ENCODE results near the gene BRWD1.
"Not testable (repeated sequence)": the region's sequence is repeated elsewhere in the genome, so short reads cannot be mapped to it uniquely, and the experiment has no call there.

The BRWD1 gene

DNA sequence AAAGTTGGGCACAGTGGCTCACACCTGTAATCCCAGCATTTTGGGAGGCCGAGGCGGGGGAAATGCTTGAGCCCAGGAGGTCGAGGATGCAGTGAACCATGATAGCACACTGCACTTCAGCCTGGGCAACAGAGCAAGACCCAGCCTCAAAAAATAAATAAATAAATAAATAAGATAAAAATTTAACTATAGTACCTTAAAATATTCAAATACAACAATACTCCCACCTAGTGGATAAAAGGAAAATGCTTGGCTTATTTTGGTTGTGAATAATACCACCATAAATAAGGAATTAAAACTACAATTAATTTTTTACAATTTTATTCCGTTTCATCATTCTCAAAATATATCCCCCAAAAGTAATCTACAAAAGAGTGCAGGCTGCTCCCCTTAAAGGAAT, 138.3 kb downstream of the BRWD1 start:
- DNase-seq (ENCODE audit: insufficient read length, low spot score): no peak
- TF ChIP-seq POU2F2 (IDR thresholded peaks at IDR 0.05; ENCODE audit: low read depth, low read length): no peak
- no peak for TF ChIP-seq PAX5 (IDR thresholded peaks at IDR 0.05; ENCODE audit: insufficient read depth, low read length, severe bottlenecking)
- no peak for TF ChIP-seq SPI1 (IDR thresholded peaks at IDR 0.05; ENCODE audit: low read depth, low read length)
- TF ChIP-seq POLR2AphosphoS5 (IDR thresholded peaks at IDR 0.05; ENCODE audit: low read depth, low read length): no peak
- no peak for TF ChIP-seq POLR2A (IDR thresholded peaks at IDR 0.05; ENCODE audit: low read depth, low read length)
- TF ChIP-seq TAF1 (IDR thresholded peaks at IDR 0.05; ENCODE audit: low read depth, low read length): no peak
- FAIRE-seq: no peak

DNA sequence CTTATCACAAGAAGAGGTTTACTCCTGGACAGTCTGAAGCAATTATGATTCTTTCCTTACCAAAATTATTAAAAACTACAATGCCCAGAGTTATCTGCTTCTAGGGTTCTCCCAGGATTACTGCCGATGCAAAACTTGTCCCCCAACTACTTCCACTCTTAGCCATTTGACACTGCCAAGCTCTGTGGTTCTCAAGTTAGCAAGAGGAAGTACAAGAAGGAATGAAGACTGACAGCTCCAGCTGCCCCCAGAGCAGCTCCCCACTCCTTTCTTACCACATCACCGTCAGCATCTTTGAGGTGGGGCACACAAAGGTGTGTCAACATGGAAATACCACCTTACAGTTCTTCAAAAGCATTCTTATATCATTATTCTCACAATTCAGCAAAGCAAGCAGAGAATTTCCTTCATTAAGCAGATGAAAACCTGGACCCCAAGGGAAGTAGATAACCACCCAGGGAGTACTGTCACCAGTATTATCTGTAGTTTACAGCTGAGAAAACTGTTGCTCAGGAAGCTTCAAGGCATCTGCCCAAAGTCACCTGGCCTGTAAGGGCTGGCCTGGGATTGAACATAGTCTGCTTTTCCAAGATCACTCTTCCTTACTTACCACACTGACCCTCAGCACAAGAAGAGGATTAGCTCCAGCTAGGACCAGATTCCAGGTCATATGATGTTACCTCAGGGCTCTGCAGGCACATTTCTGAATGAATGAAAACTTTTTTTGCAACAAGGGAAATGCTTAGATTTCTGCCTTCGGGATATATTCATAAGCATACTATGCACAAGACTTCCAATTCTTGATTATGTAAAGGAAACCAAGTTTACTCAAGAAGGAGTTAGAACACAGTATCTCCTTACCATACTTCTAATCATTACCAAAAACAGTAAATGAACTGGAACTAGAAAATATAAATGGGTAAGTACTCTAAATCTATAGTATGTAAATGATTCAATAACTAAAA, 139.4 kb downstream of the BRWD1 start:
- FAIRE-seq (no peak), DNase-seq (ENCODE audit: insufficient read length, low spot score) (no peak)
- TF ChIP-seq PAX5 (IDR thresholded peaks at IDR 0.05; ENCODE audit: insufficient read depth, low read length, severe bottlenecking) (no peak), POLR2A (IDR thresholded peaks at IDR 0.05; ENCODE audit: low read depth, low read length) (no peak), POLR2AphosphoS5 (IDR thresholded peaks at IDR 0.05; ENCODE audit: low read depth, low read length) (no peak), POU2F2 (IDR thresholded peaks at IDR 0.05; ENCODE audit: low read depth, low read length) (no peak), TAF1 (IDR thresholded peaks at IDR 0.05; ENCODE audit: low read depth, low read length) (no peak), SPI1 (IDR thresholded peaks at IDR 0.05; ENCODE audit: low read depth, low read length) (no peak)

- DNase-seq (ENCODE audit: insufficient read length, low spot score): no peak
- TF ChIP-seq POLR2AphosphoS5 (IDR thresholded peaks at IDR 0.05; ENCODE audit: low read depth, low read length) (no peak), TAF1 (IDR thresholded peaks at IDR 0.05; ENCODE audit: low read depth, low read length) (no peak), POU2F2 (IDR thresholded peaks at IDR 0.05; ENCODE audit: low read depth, low read length) (no peak), SPI1 (IDR thresholded peaks at IDR 0.05; ENCODE audit: low read depth, low read length) (no peak), PAX5 (IDR thresholded peaks at IDR 0.05; ENCODE audit: insufficient read depth, low read length, severe bottlenecking) (no peak), POLR2A (IDR thresholded peaks at IDR 0.05; ENCODE audit: low read depth, low read length) (no peak)
- no peak for FAIRE-seq
Observed at GRCh38 chr21:39169906-39170305, 143.5 kb downstream of the BRWD1 start.

GRCh38 chr21:39168800-39169199, 144.6 kb downstream of the BRWD1 start:
- FAIRE-seq (no peak), DNase-seq (ENCODE audit: insufficient read length, low spot score) (no peak)
- TF ChIP-seq POLR2AphosphoS5 (IDR thresholded peaks at IDR 0.05; ENCODE audit: low read depth, low read length) (no peak), SPI1 (IDR thresholded peaks at IDR 0.05; ENCODE audit: low read depth, low read length) (no peak), POU2F2 (IDR thresholded peaks at IDR 0.05; ENCODE audit: low read depth, low read length) (no peak), POLR2A (IDR thresholded peaks at IDR 0.05; ENCODE audit: low read depth, low read length) (no peak), PAX5 (IDR thresholded peaks at IDR 0.05; ENCODE audit: insufficient read depth, low read length, severe bottlenecking) (no peak), TAF1 (IDR thresholded peaks at IDR 0.05; ENCODE audit: low read depth, low read length) (no peak)

- TF ChIP-seq SPI1 (IDR thresholded peaks at IDR 0.05; ENCODE audit: low read depth, low read length): no peak
- no peak for TF ChIP-seq POLR2A (IDR thresholded peaks at IDR 0.05; ENCODE audit: low read depth, low read length)
- TF ChIP-seq POU2F2 (IDR thresholded peaks at IDR 0.05; ENCODE audit: low read depth, low read length): no peak
- no peak for TF ChIP-seq PAX5 (IDR thresholded peaks at IDR 0.05; ENCODE audit: insufficient read depth, low read length, severe bottlenecking)
- no peak for TF ChIP-seq TAF1 (IDR thresholded peaks at IDR 0.05; ENCODE audit: low read depth, low read length)
- no peak for TF ChIP-seq POLR2AphosphoS5 (IDR thresholded peaks at IDR 0.05; ENCODE audit: low read depth, low read length)
- FAIRE-seq (no peak), DNase-seq (ENCODE audit: insufficient read length, low spot score) (no peak)
Observed at GRCh38 chr21:39164523-39164922, 148.9 kb downstream of the BRWD1 start.

DNA sequence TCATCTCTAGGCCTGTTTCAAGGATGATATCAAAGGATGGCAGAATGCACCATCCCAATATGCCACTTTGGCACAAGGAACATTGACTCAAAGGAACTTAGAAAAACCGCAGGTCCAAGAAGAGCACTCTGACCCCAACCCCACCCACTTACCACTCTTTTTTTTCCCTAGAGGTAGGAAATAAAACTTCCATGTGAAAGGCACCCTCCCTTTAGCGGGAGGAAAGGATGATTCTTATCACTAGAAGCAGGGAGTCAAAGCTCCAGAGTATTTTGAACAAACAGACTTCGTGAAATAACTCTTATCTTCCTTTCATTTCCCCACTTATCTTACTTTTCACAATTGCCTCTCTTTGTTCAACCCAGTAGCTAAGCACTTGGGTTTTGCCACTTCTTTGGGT, 152.4 kb downstream of the BRWD1 start:
- TF ChIP-seq POLR2AphosphoS5 (IDR thresholded peaks at IDR 0.05; ENCODE audit: low read depth, low read length): no peak
- no peak for TF ChIP-seq POLR2A (IDR thresholded peaks at IDR 0.05; ENCODE audit: low read depth, low read length)
- no peak for TF ChIP-seq TAF1 (IDR thresholded peaks at IDR 0.05; ENCODE audit: low read depth, low read length)
- TF ChIP-seq PAX5 (IDR thresholded peaks at IDR 0.05; ENCODE audit: insufficient read depth, low read length, severe bottlenecking): no peak
- TF ChIP-seq SPI1 (IDR thresholded peaks at IDR 0.05; ENCODE audit: low read depth, low read length): no peak
- TF ChIP-seq POU2F2 (IDR thresholded peaks at IDR 0.05; ENCODE audit: low read depth, low read length): no peak
- no peak for DNase-seq (ENCODE audit: insufficient read length, low spot score)
- no peak for FAIRE-seq

GRCh38 chr21:39159342-39160063, 153.9 kb downstream of the BRWD1 start:
- FAIRE-seq (no peak), DNase-seq (ENCODE audit: insufficient read length, low spot score) (no peak)
- TF ChIP-seq POU2F2 (IDR thresholded peaks at IDR 0.05; ENCODE audit: low read depth, low read length): no peak
- TF ChIP-seq POLR2A (IDR thresholded peaks at IDR 0.05; ENCODE audit: low read depth, low read length): no peak
- no peak for TF ChIP-seq TAF1 (IDR thresholded peaks at IDR 0.05; ENCODE audit: low read depth, low read length)
- TF ChIP-seq SPI1 (IDR thresholded peaks at IDR 0.05; ENCODE audit: low read depth, low read length): no peak
- no peak for TF ChIP-seq POLR2AphosphoS5 (IDR thresholded peaks at IDR 0.05; ENCODE audit: low read depth, low read length)
- TF ChIP-seq PAX5 (IDR thresholded peaks at IDR 0.05; ENCODE audit: insufficient read depth, low read length, severe bottlenecking): no peak

- DNase-seq (ENCODE audit: insufficient read length, low spot score); FAIRE-seq: not testable (repeated sequence)
Observed at GRCh38 chr21:39157241-39157640, 156.2 kb downstream of the BRWD1 start.

- DNase-seq (ENCODE audit: insufficient read length, low spot score) (no peak), FAIRE-seq (no peak)
- TF ChIP-seq POLR2AphosphoS5 (IDR thresholded peaks at IDR 0.05; ENCODE audit: low read depth, low read length): no peak
- no peak for TF ChIP-seq POLR2A (IDR thresholded peaks at IDR 0.05; ENCODE audit: low read depth, low read length)
- TF ChIP-seq TAF1 (IDR thresholded peaks at IDR 0.05; ENCODE audit: low read depth, low read length): no peak
- no peak for TF ChIP-seq SPI1 (IDR thresholded peaks at IDR 0.05; ENCODE audit: low read depth, low read length)
- TF ChIP-seq PAX5 (IDR thresholded peaks at IDR 0.05; ENCODE audit: insufficient read depth, low read length, severe bottlenecking): no peak
- TF ChIP-seq POU2F2 (IDR thresholded peaks at IDR 0.05; ENCODE audit: low read depth, low read length): no peak
Observed at GRCh38 chr21:39156024-39156423, 157.4 kb downstream of the BRWD1 start.
